HFFc6 (cell line): Measurements from ENCODE around the gene DRD4. TPM values are rescaled to one million over a fixed set of nuclear protein-coding genes. Genes with fewer than 3 reads are reported as not detected.
A peak's percentile ranks its signal among the peaks of the same experiment; 100 is the strongest.

Experiments used
- DNase-seq: peaks from one replicate; pipeline ENCODE4 v3.0.0-alpha.2; 2018
- H3K27ac Mint-ChIP-seq: 2 replicates; pipeline ENCODE4 v1.8.0; 2020; ENCODE audit warnings: mild to moderate bottlenecking, mixed read lengths
- H3K27me3 Mint-ChIP-seq: 2 replicates; pipeline ENCODE4 v1.8.0; 2021; ENCODE audit warnings: mild to moderate bottlenecking, moderate library complexity, mixed read lengths; ENCODE audit not compliant: insufficient read depth
- H3K36me3 Mint-ChIP-seq: 2 replicates; pipeline ENCODE4 v1.8.0; 2021; ENCODE audit warnings: low read depth, mixed read lengths
- H3K4me1 Mint-ChIP-seq: 2 replicates; pipeline ENCODE4 v1.8.0; 2020; ENCODE audit warnings: low read depth, mixed read lengths
- H3K4me3 Mint-ChIP-seq: 2 replicates; pipeline ENCODE4 v1.8.0; 2020; ENCODE audit warnings: mild to moderate bottlenecking, moderate library complexity, mixed read lengths
- H3K9me3 Mint-ChIP-seq: 2 replicates; pipeline ENCODE4 v1.8.0; 2020; ENCODE audit warnings: mild to moderate bottlenecking, mixed read lengths
- long read RNA-seq: library from polyadenylated mRNA; unstranded; transcript quantifications from one replicate; pipeline ENCODE4 v2.0.0, GENCODE V29; 2019
- total RNA-seq, 6 experiments: library from RNA; stranded (reverse); fragmentation: NEBNext Ultra II Directional; extraction: Animal tissue kit (Norgen Biotek cat#: 25700); gene quantifications; 2 replicates in 1 of 6; 3 replicates in 5 of 6; pipeline ENCODE4 v1.2.3, GENCODE V29; 2021
- TF ChIP-seq, protein P1 (sequence below): fragments of 200-600 bp; sonication (generic); IDR thresholded peaks from 2 replicates; pipeline ENCODE4 v1.5.0; 2021; ENCODE audit warnings: antibody characterized with exemption, mild to moderate bottlenecking

DRD4 gene
- under 1 TPM; 0.14 to 0.61 (median 0.38) TPM for total RNA-seq
- long read RNA-seq, result 0 reads

DNA sequence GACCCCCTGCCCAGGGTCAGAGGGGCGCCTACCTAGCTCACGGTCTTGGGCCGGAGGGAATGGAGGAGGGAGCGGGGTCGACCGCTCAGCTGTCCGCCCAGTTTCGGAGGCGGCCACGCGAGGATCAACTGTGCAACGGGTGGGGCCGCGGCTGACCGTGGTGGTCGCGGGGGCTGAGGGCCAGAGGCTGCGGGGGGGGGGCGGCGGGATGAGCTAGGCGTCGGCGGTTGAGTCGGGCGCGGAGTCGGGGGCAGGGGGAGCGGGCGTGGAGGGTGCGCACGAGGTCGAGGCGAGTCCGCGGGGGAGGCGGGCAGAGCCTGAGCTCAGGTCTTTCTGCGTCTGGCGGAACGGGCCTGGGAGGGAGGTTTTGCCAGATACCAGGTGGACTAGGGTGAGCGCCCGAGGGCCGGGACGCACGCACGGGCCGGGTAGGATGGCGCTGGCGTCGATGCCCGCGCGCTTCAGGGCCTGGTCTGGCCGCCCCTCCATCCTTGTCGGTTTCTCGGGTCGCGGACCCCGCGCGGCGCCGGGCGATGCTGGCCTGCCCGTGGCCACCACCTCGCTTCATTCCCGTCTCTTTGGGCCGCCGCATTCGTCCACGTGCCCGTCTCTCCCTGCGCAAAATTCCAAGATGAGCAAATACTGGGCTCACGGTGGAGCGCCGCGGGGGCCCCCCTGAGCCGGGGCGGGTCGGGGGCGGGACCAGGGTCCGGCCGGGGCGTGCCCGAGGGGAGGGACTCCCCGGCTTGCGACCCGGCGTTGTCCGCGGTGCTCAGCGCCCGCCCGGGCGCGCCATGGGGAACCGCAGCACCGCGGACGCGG, at the start of gene DRD4:
TSS of gene DRD4 (plus strand) at position 759 of the 822 bp plus-strand sequence. CDS start at position 795, 36 bp downstream.
- DNase-seq, result no peak
- Mint-ChIP-seq H3K36me3 (no peaks in the 10 kb centered on the region), H3K4me1 (peaks cover 5% of the 10 kb centered on the region; the same call in 1 of the 2 replicates), H3K27ac (no peak within 1 kb of the TSS), H3K4me3 (peak within 1 kb of the TSS; percentile 70), H3K27me3 (peaks cover 10% of the 10 kb centered on the region), H3K9me3 (no peaks in the 10 kb centered on the region)
- TF ChIP-seq, protein P1, sequence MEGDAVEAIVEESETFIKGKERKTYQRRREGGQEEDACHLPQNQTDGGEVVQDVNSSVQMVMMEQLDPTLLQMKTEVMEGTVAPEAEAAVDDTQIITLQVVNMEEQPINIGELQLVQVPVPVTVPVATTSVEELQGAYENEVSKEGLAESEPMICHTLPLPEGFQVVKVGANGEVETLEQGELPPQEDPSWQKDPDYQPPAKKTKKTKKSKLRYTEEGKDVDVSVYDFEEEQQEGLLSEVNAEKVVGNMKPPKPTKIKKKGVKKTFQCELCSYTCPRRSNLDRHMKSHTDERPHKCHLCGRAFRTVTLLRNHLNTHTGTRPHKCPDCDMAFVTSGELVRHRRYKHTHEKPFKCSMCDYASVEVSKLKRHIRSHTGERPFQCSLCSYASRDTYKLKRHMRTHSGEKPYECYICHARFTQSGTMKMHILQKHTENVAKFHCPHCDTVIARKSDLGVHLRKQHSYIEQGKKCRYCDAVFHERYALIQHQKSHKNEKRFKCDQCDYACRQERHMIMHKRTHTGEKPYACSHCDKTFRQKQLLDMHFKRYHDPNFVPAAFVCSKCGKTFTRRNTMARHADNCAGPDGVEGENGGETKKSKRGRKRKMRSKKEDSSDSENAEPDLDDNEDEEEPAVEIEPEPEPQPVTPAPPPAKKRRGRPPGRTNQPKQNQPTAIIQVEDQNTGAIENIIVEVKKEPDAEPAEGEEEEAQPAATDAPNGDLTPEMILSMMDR, result no peak

DNA sequence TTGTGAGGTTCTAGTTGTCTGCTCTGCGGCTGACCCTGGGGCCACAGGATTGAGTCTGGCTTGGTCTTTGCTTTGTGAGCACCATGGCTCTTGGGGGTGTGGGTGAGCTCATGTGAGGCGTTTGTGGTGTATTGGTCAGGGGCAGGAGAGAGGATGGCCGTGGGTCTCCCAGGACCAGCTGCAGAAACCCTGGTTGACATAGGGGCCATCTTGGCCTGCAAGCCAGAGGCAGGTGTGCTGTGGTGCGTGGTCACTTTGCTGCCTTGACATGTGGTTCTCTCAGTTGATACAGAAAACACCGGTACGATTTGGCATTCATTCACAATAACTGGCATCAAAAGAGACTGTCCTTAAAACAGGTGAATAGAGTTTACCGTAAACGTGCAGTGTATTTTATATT, 49.5 kb upstream of the DRD4 start:
- peaks cover 12% of the 10 kb centered on the region for H3K4me1 Mint-ChIP-seq
- H3K9me3 Mint-ChIP-seq, result no peaks in the 10 kb centered on the region
- TF ChIP-seq, protein P1, result no peak
- no peak overlapping the region for H3K4me3 Mint-ChIP-seq
- no peaks in the 10 kb centered on the region; the same call in 1 of the 2 replicates for H3K27me3 Mint-ChIP-seq
- peaks cover 12% of the 10 kb centered on the region for H3K36me3 Mint-ChIP-seq
- no peak for DNase-seq
- peak overlapping the region; percentile 77 for H3K27ac Mint-ChIP-seq

DNA sequence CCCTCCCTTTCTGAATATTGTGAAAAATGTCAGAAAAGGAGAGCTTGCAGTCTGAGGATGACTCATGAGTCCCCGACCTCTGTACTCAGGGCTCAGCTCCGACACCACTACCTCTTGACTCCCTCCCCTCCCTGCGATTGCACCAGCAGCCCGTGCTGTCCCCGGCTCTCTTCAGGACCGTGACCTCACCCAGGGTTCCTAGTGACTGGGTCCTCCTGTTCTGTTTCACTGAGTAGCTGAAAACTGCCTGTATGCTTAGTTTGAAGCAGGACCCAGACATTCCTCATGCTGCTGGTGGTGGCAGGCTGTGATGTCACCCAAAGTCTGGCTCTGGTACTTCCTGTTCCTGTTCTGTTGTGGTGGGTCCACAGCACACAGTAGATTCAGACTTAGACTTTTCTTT, 49.1 kb upstream of the DRD4 start:
- DNase-seq, result peak; percentile 55
- Mint-ChIP-seq H3K4me3 (no peak overlapping the region), H3K27me3 (no peaks in the 10 kb centered on the region; the same call in 1 of the 2 replicates), H3K36me3 (peaks cover 15% of the 10 kb centered on the region), H3K9me3 (no peaks in the 10 kb centered on the region), H3K4me1 (peaks cover 12% of the 10 kb centered on the region), H3K27ac (peak overlapping the region; percentile 77)
- TF ChIP-seq, protein P1, result no peak

- Mint-ChIP-seq H3K36me3 (peaks cover 29% of the 10 kb centered on the region), H3K27ac (no peak overlapping the region), H3K9me3 (no peaks in the 10 kb centered on the region), H3K27me3 (no peaks in the 10 kb centered on the region; the same call in 1 of the 2 replicates), H3K4me1 (peaks cover 12% of the 10 kb centered on the region), H3K4me3 (no peak overlapping the region)
- TF ChIP-seq, protein P1, result no peak
- DNase-seq, result no peak
These were observed 47.3 kb upstream of the DRD4 start for GRCh38 chr11:589798-590197.

DNA sequence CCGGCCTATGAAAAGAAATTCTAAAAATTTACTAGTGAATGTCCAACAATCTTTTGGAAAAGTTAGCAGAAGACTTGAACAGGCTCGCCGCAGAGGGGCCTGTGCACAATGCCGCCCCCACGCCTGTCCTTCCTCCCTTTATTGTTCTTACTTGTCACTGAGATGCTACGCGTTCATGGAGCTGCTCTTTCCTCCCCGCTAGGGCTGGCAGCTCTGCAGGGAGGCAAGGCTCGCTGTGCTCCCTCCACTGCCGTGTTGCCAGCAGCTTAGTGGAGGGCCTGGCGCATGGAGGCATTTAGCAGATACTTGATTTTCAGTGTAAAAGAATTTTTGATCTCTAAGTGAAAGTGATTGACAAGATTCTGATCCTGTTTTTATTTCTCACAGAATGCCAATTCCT, 46.1 kb upstream of the DRD4 start:
- Mint-ChIP-seq H3K4me3 (no peak overlapping the region), H3K9me3 (no peaks in the 10 kb centered on the region), H3K27me3 (no peaks in the 10 kb centered on the region; the same call in 1 of the 2 replicates), H3K27ac (no peak overlapping the region), H3K36me3 (peaks cover 29% of the 10 kb centered on the region), H3K4me1 (peaks cover 12% of the 10 kb centered on the region)
- no peak for DNase-seq
- TF ChIP-seq, protein P1, result no peak
